Hepatocyte (in vitro differentiated cells): Measurements from ENCODE around the gene GSX2. TPM values are rescaled to one million over a fixed set of nuclear protein-coding genes. Genes with fewer than 3 reads are reported as not detected.
A peak's percentile ranks its signal among the peaks of the same experiment; 100 is the strongest.
"Not testable (repeated sequence)": the region's sequence is repeated elsewhere in the genome, so short reads cannot be mapped to it uniquely, and the experiment has no call there.

Experiments used
- DNase-seq: peaks from one replicate; pipeline ENCODE4 v3.0.0-alpha.2; 2016; ENCODE audit warnings: low spot score
- H2AFZ ChIP-seq: fragments of 200-600 bp; sonication (generic); 2 replicates; pipeline ENCODE4 v1.6.0; 2016; ENCODE audit warnings: antibody characterized with exemption, mild to moderate bottlenecking
- H3K27ac ChIP-seq: fragments of 200-600 bp; sonication (generic); 2 replicates; pipeline ENCODE4 v1.5.1; 2016; ENCODE audit warnings: mild to moderate bottlenecking
- H3K27me3 ChIP-seq: fragments of 200-600 bp; sonication (generic); 2 replicates; pipeline ENCODE4 v1.6.1; 2016
- H3K36me3 ChIP-seq: fragments of 200-600 bp; sonication (generic); replicated peaks from 2 replicates; pipeline ENCODE4 v1.5.1; 2016; ENCODE audit warnings: low read depth; ENCODE audit not compliant: insufficient read depth
- H3K4me1 ChIP-seq: fragments of 200-600 bp; sonication (generic); 2 replicates; pipeline ENCODE4 v1.5.1; 2016; ENCODE audit warnings: mild to moderate bottlenecking, moderate library complexity; ENCODE audit not compliant: insufficient read depth
- H3K4me2 ChIP-seq: fragments of 200-600 bp; sonication (generic); 2 replicates; pipeline ENCODE4 v1.6.0; 2016
- H3K4me3 ChIP-seq: fragments of 200-600 bp; sonication (generic); 2 replicates; pipeline ENCODE4 v1.5.1; 2016; ENCODE audit warnings: mild to moderate bottlenecking
- H3K79me2 ChIP-seq: fragments of 200-600 bp; sonication (generic); 2 replicates; pipeline ENCODE4 v1.6.0; 2017; ENCODE audit warnings: mild to moderate bottlenecking
- H3K9me2 ChIP-seq: fragments of 200-600 bp; sonication (generic); replicated peaks from 2 replicates; pipeline ENCODE4 v1.6.0; 2017; ENCODE audit warnings: mild to moderate bottlenecking; ENCODE audit not compliant: insufficient read depth
- H3K9me3 ChIP-seq: fragments of 200-600 bp; sonication (generic); 2 replicates; pipeline ENCODE4 v1.5.1; 2016; ENCODE audit warnings: low read depth, mild to moderate bottlenecking
- H4K20me1 ChIP-seq: fragments of 200-600 bp; sonication (generic); 2 replicates; pipeline ENCODE4 v1.6.0; 2016; ENCODE audit warnings: mild to moderate bottlenecking; ENCODE audit not compliant: insufficient read depth, poor library complexity, severe bottlenecking
- EZH2 ChIP-seq: fragments of 200-600 bp; sonication (generic); IDR thresholded peaks from 2 replicates; pipeline ENCODE4 v1.6.1; 2016; ENCODE audit warnings: antibody characterized with exemption, mild to moderate bottlenecking, borderline replicate concordance
- EZH2phosphoT487 ChIP-seq: fragments of 200-600 bp; sonication (generic); IDR thresholded peaks from one replicate; pipeline ENCODE4 v1.6.1; 2018; ENCODE audit warnings: antibody characterized with exemption, mild to moderate bottlenecking, low read depth, moderate library complexity; ENCODE audit not compliant: unreplicated experiment, severe bottlenecking
- WGBS: methylation state at CpG from one replicate; pipeline ENCODE4 v1.1.6; 2016; ENCODE audit warnings: low lambda C conversion rate; ENCODE audit errors: missing lambda C conversion rate; 5-methylcytosine and 5-hydroxymethylcytosine counted together
- polyA plus RNA-seq: library from polyadenylated mRNA; unstranded; fragments of >200 nt; fragmentation: Nextera tagmentation; extraction: Ambion mirVana; gene quantifications from 2 replicates; pipeline ENCODE4 v1.2.1, GENCODE V29; 2016
- total RNA-seq: library from RNA; depleted of rRNA; stranded (reverse); fragments of >200 nt; gene quantifications from 2 replicates; pipeline ENCODE4 v1.2.3, GENCODE V29; 2014
- TF ChIP-seq, protein P1 (sequence below): fragments of 200-600 bp; sonication (generic); IDR thresholded peaks from 2 replicates; pipeline ENCODE4 v1.5.1; 2016; ENCODE audit warnings: antibody characterized with exemption, mild to moderate bottlenecking; ENCODE audit not compliant: poor library complexity

The GSX2 gene
- not detected in 2 replicates for total RNA-seq
- polyA plus RNA-seq, result not detected in 2 replicates

DNA sequence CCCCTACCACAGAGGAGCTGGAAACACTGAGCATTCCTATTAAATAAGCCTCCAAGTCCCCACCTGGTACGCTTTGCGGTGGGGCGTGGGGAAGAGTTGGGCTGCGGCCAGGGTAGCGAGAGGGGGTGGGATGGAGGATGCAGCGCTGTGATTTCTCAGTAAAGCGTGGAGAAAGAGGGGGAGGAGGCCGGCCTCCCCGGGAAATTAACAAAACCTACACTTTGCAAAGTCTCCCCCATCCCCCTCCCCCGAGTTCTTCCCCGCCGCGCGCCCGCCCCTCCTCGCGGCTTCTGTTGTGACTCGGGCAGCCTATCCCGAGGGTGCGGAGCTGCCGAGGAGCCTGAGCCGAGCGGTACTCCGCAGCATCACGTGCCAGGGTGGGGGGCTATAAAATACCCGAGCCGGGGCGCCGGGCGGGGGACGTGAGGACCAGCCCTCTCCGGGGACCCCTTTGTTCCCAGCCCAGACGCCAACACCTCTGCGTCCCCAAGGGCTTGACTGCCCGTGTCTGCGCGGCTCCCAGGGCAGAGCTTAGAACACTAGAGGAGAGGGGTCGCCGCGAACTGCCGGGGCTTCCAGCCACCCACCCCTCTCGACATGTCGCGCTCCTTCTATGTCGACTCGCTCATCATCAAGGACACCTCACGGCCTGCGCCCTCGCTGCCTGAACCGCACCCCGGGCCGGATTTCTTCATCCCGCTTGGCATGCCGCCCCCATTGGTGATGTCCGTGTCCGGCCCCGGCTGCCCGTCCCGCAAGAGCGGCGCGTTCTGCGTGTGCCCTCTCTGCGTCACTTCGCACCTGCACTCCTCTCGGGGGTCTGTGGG, at the start of gene GSX2:
GSX2 (plus strand) TSS at position 416 of the 827 bp plus-strand sequence; CDS start at position 598, 182 bp downstream.
- Histone ChIP-seq H3K4me1 (peaks cover 18% of the 10 kb centered on the region), H3K36me3 (no peaks in the 10 kb centered on the region), H3K27me3 (peaks cover 99% of the 10 kb centered on the region), H4K20me1 (no peaks in the 10 kb centered on the region), H3K4me3 (no peak within 1 kb of the TSS), H3K9me2 (no peaks in the 10 kb centered on the region), H3K9me3 (no peaks in the 10 kb centered on the region), H3K79me2 (no peaks in the 10 kb centered on the region), H3K4me2 (peak within 1 kb of the TSS; percentile 89), H2AFZ (peak within 1 kb of the TSS; percentile 24), H3K27ac (no peak within 1 kb of the TSS)
- WGBS, result under 1% methylated on average over 33 of the region's 66 CpGs
- no peak for DNase-seq
- TF ChIP-seq EZH2 (peak; percentile 95), EZH2phosphoT487 (peak; percentile 92)
- TF ChIP-seq, protein P1, sequence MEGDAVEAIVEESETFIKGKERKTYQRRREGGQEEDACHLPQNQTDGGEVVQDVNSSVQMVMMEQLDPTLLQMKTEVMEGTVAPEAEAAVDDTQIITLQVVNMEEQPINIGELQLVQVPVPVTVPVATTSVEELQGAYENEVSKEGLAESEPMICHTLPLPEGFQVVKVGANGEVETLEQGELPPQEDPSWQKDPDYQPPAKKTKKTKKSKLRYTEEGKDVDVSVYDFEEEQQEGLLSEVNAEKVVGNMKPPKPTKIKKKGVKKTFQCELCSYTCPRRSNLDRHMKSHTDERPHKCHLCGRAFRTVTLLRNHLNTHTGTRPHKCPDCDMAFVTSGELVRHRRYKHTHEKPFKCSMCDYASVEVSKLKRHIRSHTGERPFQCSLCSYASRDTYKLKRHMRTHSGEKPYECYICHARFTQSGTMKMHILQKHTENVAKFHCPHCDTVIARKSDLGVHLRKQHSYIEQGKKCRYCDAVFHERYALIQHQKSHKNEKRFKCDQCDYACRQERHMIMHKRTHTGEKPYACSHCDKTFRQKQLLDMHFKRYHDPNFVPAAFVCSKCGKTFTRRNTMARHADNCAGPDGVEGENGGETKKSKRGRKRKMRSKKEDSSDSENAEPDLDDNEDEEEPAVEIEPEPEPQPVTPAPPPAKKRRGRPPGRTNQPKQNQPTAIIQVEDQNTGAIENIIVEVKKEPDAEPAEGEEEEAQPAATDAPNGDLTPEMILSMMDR, result no peak

DNA sequence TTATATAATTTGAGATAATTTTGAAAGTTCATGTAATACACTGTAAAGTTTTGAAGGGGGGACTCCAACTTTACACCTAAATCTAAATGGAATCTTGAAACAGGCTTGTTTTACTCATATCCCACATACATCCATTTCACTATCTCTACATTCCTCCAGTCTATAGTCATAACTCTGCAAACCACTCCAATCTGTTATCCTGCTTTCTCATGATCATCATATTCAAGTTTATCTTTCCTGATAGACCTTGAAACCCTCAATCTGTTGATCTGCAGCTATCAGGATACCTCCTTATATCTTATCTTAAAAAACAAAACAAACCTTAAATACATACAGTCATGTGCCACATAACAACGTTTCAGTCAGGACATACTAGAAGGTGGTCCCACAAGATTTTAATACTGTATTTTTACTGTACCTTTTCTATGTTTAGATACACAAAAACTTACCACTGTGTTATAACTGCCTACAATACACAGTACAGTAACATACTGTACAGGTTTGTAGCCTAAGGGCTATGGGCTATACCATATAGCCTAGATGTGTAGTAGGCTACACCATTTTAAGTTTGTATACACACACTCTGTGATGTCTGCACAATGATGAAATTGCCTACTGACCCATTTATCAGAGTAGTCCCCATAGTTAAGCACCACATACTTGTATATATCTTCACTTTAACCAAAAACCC, 49.6 kb upstream of the GSX2 start:
- TF ChIP-seq, protein P1, result no peak
- TF ChIP-seq EZH2 (no peak), EZH2phosphoT487 (no peak)
- H4K20me1 ChIP-seq, result peaks cover 46% of the 10 kb centered on the region
- no peaks in the 10 kb centered on the region for H3K9me2 ChIP-seq
- DNase-seq, result no peak
- H3K27ac ChIP-seq, result peak overlapping the region; percentile 8
- H3K9me3 ChIP-seq, result no peaks in the 10 kb centered on the region
- H2AFZ ChIP-seq, result no peak overlapping the region
- no peaks in the 10 kb centered on the region for H3K36me3 ChIP-seq
- H3K27me3 ChIP-seq, result no peaks in the 10 kb centered on the region
- no peak overlapping the region for H3K4me3 ChIP-seq
- H3K4me2 ChIP-seq, result peak overlapping the region; percentile 62
- peaks cover 67% of the 10 kb centered on the region for H3K79me2 ChIP-seq
- WGBS, result 7% methylated on average over 1 of the region's 1 CpG
- H3K4me1 ChIP-seq, result no peaks in the 10 kb centered on the region

DNA sequence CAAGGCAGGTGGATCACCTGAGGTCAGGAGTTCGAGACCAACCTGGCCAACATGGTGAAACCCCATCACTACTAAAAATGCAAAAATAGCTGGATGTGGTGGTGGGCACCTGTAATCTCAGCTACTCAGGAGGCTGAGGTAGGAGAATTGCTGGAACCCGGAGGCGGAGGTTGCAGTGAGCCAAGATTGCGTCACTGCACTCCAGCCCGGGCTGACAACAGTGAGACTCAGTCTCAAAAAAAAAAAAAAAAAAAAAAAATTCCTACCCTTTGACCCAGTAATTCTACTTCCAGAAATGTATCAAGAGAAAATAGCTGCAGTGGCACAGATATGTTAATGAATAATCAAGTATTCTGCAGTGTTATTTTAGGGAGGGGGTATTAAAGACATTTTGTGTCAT, 46.6 kb upstream of the GSX2 start:
- H3K9me2 ChIP-seq, H3K36me3 ChIP-seq, H2AFZ ChIP-seq, H3K27me3 ChIP-seq, H3K4me3 ChIP-seq, H3K4me1 ChIP-seq, DNase-seq, H3K27ac ChIP-seq, H3K4me2 ChIP-seq, H3K9me3 ChIP-seq: not testable (repeated sequence)
- Histone ChIP-seq H4K20me1 (peaks cover 76% of the 10 kb centered on the region), H3K79me2 (peaks cover 89% of the 10 kb centered on the region)
- WGBS, result 88% methylated on average over 5 of the region's 5 CpGs

DNA sequence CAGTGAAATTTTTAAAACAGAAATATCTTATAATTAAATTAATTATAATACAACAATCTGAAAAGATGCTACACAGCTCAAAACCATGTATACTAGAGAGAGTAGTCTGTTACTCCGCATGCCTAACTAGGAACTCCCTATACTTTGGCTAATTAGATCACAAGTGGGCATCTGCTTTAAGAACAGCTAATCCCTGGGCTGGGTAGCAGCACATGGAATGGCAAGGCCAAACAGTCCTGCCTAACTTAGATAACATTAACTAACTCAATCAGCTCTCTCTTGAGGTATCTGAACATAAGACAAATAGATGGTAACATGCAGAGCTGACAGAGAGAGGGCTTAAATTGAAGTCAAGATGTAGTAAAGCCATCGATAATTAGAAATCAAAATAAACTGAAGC, 45.5 kb upstream of the GSX2 start:
- H3K27me3 ChIP-seq, result no peaks in the 10 kb centered on the region
- no peak overlapping the region for H2AFZ ChIP-seq
- peaks cover 87% of the 10 kb centered on the region for H4K20me1 ChIP-seq
- H3K4me1 ChIP-seq, result no peaks in the 10 kb centered on the region
- peaks cover 92% of the 10 kb centered on the region for H3K79me2 ChIP-seq
- DNase-seq, result no peak
- no peak overlapping the region for H3K27ac ChIP-seq
- H3K4me2 ChIP-seq, result no peak overlapping the region
- TF ChIP-seq, protein P1, result no peak
- TF ChIP-seq EZH2, result no peak
- TF ChIP-seq EZH2phosphoT487, result no peak
- no peaks in the 10 kb centered on the region for H3K36me3 ChIP-seq
- 91% methylated on average over 2 of the region's 2 CpGs for WGBS
- no peak overlapping the region for H3K4me3 ChIP-seq
- no peaks in the 10 kb centered on the region for H3K9me3 ChIP-seq
- H3K9me2 ChIP-seq, result no peaks in the 10 kb centered on the region
